GM03348 (cell line): Measurements from ENCODE around the gene RNF151.
A peak's percentile ranks its signal among the peaks of the same experiment; 100 is the strongest.
"Not testable (repeated sequence)": the region's sequence is repeated elsewhere in the genome, so short reads cannot be mapped to it uniquely, and the experiment has no call there.

Experiments used
- DNase-seq: peaks from one replicate; pipeline ENCODE4 v3.0.0; 2012; ENCODE audit warnings: low spot score

Gene RNF151

GRCh38 chr16:1966460-1966859 is at the start of gene RNF151:
TSS of gene RNF151 (plus strand) at chr16:1966856. CDS start at chr16:1966882, 26 bp downstream.
- DNase-seq, result no peak

GRCh38 chr16:1917056-1917664 is 49.5 kb upstream of the RNF151 start:
- no peak for DNase-seq

GRCh38 chr16:1917665-1918350 is 48.8 kb upstream of the RNF151 start:
- DNase-seq, result no peak

GRCh38 chr16:1918351-1919326 is 48.0 kb upstream of the RNF151 start, which contains the start of gene HS3ST6:
TSS of gene HS3ST6 (minus strand) at chr16:1918415. CDS start at chr16:1918323, 92 bp downstream.
- DNase-seq, result no peak

- DNase-seq, result no peak
These were observed 47.2 kb upstream of the RNF151 start for GRCh38 chr16:1919327-1919998.

DNA sequence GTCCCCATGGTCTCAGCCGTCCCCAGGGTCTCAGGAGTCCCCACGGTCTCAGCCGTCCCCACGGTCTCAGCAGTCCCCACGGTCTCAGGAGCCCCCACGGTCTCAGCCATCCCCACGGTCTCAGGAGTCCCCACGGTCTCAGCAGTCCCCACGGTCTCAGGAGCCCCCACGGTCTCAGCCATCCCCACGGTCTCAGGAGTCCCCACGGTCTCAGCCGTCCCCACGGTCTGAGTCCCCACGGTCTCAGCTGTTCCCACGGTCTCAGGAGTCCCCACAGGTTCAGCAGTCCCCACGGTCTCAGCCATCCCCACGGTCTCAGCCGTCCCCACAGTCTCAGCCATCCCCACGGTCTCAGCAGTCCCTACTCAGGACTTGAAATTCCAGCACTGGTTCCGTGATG is 46.5 kb upstream of the RNF151 start:
- DNase-seq, result not testable (repeated sequence)

- no peak for DNase-seq
These were observed 45.9 kb upstream of the RNF151 start for GRCh38 chr16:1920727-1921171.

DNA sequence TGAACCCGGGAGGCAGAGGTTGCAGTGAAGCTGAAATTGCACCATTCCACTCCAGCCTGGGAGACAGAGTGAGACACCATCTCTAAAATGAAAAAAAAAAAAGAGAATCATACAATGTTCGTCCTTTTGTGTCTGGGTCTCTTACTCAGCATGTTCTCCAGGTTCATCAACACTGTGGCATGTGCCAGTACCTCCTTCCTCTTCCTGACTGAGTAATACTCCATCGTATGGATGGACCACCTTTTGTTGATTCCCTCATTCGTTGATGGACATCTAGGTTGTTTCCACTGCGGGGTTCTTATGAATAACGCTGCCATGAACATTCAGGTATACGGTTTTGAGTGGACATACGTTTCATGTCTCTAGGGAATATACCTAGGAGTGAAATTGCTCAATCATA is 44.3 kb upstream of the RNF151 start:
- DNase-seq, result no peak

DNA sequence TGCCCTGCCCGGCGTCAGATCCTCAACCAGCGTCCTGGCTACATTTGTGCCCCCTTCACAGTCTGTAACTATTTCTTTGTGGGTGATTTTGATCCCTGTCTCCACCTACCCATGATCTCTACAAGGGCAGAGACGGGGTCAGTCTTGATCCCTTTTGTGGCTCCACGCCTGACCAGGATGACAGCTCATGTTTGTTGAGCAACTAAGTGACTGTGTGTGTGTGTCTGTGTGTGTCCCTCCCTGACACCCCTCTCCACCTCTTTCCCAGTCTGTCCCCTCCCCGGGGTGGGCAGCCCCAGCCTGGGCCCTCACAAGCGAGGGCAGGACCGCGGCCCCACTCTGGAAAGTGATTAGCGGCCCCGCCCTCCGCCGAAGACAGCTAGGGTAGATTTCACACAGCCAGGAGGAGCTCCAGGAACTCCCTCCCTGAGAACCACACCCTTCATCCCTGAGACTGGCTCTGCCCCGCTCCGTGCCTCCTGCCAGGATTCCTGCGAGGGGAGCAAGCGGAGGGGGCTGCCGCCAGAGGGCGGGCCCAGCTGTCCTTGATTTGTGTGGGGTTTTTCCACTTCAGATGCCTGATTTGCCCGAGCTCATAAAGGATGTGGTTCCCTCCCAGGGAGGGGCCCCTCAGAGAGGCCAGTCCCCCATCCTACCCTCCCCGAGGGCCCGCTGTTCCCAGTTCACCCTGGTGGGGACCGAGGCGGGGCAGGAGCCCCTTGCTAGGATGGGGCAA is 43.2 kb upstream of the RNF151 start:
- DNase-seq, result peak; percentile 63

DNA sequence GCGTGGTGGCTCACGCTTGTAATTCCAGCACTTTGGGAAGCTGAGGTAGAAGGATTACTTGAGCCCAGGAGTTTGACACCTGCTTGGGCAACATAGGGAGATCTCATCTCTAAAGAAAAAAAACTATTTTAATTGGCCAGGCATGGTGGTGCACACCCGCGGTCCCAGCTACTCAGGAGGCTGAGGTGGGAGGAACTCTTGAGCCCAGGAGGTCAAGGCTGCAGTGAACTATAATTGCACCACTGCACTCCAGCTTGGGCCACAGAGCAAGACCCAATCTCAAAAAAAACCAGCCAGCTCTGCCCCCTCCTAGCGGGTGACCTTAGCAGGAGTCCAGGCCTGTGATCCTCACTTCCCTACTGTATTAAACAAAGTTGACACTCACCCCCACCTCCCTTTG is 42.6 kb upstream of the RNF151 start:
- DNase-seq, result no peak

DNA sequence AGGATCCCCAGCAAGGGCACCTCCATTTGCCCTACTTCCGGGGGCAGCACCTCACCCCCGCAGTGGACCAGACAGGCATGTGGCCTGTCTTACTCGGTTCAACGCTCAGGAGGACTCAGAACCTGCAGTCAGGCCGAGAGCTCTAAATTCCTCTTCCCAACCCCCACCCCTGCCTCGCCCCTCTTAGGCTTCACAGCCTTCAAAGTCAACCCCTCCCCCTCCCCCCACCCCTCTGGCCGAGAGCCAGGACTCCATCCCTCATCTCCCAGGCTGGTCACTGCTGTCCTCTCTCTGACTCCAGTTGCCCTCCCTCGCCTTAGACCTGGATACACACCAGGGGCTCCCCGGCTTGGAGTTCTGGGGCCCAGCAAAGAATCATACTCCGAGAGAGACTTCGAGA is 40.4 kb upstream of the RNF151 start:
- no peak for DNase-seq

DNA sequence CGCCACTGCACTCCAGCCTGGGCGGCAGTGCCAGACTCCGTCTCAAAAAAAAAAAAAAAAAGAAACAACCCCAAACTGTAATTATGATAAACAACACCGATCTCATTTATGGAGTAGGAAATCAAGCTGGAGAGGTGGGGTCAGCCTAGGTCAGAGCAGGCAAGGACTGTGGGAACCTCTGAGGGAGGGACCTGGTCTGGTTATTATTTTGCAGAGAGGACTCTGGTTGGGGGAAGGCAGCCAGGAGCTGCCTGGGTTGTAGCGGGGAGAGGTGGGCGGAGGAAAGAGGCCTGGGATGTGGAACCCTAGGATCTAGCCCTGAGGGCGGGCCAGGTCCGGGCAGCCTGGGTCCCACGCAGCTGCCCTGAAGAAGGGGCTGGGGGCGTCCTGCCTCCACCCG is 37.6 kb upstream of the RNF151 start:
- peak; percentile 79 for DNase-seq

- DNase-seq, result peak; percentile 99
These were observed 36.9 kb upstream of the RNF151 start for GRCh38 chr16:1929578-1930337.

DNA sequence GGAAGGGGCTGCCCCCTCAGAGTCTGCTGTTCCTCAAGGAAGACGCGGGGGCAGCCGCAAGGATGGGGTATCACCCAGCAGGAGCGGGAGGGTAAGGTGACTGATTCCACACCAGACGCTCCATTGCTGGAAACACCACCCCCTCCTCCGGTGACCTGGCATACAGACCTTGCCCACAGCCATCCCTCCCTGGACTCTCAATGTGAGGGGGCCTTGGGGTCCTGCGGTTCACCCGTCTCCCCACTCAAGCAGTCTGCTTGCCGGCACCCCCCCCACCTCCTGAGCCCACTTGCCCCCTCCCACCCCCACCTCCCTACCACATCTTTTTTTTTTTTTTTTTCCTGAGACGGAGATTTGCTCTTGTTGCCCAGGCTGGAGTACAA is 36.3 kb upstream of the RNF151 start:
- DNase-seq, result no peak

- no peak for DNase-seq
These were observed 34.3 kb upstream of the RNF151 start for GRCh38 chr16:1932050-1933028.

- DNase-seq, result no peak
These were observed 33.5 kb upstream of the RNF151 start for GRCh38 chr16:1933097-1933661.

- DNase-seq, result no peak
These were observed 29.6 kb upstream of the RNF151 start for GRCh38 chr16:1936945-1937479.

DNA sequence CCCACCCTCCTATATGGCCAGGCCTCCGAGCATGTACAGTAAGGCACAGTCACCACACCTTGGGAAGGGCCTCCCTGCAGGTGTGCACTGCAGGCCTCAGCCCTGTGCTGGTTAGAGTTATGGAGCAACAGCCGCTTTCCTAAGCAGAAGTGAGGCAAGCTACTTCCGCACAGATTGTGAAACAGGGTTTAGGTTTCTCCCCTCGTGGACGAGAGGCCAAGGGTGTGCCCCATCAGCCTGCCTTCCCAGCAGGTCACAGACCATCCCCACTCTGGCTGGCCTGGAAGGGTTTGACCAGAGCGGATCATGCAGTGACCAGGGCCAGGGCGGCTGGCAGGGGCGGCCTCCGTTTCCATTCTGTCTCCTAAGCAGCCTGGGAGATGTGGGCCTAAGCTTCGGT is 28.3 kb upstream of the RNF151 start:
- DNase-seq, result no peak

GRCh38 chr16:1938910-1939309 is 27.7 kb upstream of the RNF151 start:
- no peak for DNase-seq
